Stimulated activated CD8-positive, alpha-beta memory T cell treated with anti-CD3 and anti-CD28 coated beads, Interleukin-4, amount 100 ng/mL, for 1 hour (primary cell): ENCODE measurements around the gene TBX15.

ENCODE experiments used
- DNase-seq, 2 donors: peaks; one replicate each; pipeline ENCODE4 v3.0.0-alpha.2; 2020; ENCODE audit warnings: low read depth in 2 of 2, low spot score in 1 of 2

TBX15 gene

DNA sequence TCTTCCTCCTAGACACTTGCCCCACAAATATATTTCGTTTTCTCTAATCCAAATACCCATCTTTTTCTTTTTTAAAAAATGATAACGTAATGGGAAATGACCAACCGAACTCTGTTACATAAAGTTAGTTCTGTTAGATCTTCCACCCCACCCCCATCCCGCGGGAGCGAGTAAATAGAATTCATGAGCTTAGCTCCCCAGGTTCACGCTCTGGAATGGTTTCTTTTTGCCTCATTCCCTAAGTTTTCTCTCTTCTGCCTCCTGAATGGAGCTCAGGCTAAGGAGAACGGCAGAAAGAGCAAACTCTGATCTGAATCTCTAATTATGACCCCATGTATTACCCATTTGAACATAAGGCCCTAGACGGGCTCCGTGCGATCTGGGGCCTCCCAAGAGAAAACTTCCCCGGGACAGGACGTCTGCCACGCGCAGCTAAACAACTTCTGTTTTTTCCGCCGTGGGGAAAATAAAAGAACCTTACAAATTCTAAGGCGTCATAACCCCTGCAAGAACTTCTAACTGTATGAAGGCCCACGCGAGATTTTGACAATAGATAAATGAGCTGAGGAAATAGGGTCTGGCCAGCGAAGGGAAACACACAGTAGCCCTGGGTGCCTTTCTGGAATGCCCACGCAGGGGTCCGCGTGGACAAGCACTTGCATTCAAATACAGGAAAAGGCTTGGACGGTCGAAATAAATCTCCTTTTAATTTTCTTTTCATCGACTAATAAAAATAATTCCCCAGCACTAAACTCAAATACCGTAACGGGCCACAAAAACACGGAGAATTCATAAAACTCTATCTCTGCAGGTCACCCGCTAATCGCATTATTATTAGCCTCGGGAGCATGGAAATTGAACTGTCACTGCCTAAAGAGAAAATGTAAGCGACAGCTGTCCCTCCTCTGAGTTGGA is 2.2 kb downstream of the TBX15 start:
- no peak for DNase-seq

GRCh38 chr1:118984722-118985639 is 3.2 kb downstream of the TBX15 start:
- no peak for DNase-seq

DNA sequence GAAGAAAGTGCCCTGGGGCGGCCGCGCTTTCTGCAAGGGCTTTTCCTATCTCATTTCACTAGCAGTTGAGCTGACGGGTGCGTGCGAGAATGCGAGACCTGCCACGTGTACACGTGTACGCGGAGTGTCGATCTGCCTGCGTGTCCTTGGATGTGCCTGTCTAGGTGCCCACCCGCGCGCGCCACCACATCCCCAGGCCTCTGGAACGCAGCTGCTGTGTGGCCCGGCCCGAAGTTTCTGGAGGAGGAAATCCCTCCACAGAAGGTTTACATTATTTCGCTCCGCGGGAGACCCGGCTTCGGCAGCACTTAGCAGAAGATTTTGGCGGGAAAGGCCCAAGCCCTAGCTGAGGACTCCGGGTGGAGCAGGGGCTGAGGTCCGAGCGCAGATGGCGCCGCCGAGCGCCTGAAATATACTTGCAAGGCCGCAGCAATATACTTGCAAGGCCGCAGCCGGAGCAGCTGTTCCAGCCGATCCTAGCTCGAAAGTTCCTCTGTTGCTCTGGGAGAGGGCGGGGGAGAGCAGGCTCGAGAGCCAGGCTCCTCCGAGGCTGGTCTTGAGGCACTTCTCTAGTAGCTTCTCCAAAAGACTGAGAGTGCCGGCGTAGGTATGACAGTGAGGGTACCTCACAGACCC is 3.9 kb downstream of the TBX15 start:
- DNase-seq: no peak

DNA sequence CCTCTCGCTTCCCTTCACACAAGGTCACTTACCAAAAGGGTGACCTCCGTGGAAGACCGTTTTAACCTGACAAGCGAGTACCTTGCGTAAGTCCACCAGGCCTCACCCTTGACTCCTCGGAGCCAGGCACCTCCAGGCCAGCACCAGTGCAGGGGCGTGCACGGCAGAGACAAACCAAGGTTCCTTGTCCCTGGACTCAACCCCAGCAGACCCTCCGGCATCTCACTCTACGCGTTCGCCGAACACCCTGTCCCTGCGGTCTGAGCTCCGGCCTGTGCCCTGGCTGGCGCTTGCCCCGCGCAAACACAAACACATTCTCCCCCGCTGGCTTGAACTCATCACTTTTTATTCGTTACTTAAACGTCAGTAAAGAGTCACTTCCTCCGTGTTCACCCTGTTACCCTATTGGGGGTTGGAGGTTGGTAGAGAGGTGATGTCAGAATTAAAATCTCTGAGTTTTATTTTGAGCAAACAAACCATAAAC is 4.5 kb downstream of the TBX15 start:
- no peak for DNase-seq

GRCh38 chr1:118982821-118983557 is 5.2 kb downstream of the TBX15 start:
- no peak for DNase-seq

- no peak for DNase-seq
Measured at GRCh38 chr1:118982266-118982665, 5.9 kb downstream of the TBX15 start.

DNA sequence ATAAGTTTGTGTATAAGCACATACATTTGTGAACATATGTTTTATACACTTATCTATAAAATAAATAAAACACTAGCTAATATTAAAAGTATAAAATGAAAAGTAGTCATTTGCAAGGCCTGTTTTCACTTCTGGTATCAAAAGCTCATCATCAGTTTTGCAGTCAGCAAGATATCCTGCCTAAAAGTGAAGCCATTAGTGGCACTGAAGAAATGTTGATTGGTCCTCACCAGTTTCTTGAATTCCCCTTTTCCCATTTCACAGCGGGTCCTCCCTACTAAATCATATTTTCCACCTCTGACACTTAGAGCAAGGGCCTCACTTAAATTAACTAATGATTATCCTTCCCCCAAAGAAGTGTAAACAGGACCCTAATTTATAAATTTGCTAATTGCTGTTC is 6.7 kb downstream of the TBX15 start:
- DNase-seq: no peak

DNA sequence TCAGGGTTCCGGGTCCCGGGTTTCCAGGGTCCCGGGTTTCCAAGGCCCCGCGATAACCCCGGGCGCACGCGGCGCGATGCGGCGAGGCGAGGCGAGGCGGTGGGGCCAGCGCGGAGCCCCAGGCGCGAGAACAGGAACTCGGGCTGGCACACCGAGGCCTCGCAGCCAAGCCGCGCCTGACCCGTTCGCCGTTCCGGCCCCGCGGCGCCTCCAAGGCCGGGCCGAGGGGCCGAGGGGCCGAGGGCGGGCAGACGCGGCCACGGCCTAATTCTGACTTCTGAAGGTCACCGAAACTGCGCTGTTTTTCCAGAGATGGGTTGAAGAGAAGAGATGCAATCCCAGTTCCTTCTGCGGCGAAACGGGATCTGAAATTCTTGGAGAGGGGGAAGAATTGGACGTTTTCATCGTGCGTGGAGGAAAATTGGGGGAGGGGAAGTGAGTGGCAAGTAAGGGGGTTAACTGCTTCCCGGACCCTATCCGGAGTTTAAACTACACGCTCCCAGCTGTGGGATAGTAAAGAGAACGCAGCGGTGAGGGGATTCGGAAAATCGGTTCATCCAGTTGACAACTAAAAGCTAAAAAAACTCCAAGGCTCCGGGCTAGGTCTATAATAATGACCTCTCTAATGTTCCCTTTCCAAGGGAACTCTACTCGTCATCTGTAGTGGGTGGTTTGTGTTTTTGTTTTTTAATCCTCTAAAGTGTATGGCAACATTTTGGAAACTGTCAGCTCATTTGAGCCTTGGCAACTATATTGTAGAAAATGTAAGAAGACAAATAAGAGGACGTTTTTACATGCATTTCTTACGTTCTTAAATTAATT is 8.2 kb downstream of the TBX15 start:
- DNase-seq: no peak

- DNase-seq: no peak
Measured at GRCh38 chr1:118978914-118979701, 9.0 kb downstream of the TBX15 start.

DNA sequence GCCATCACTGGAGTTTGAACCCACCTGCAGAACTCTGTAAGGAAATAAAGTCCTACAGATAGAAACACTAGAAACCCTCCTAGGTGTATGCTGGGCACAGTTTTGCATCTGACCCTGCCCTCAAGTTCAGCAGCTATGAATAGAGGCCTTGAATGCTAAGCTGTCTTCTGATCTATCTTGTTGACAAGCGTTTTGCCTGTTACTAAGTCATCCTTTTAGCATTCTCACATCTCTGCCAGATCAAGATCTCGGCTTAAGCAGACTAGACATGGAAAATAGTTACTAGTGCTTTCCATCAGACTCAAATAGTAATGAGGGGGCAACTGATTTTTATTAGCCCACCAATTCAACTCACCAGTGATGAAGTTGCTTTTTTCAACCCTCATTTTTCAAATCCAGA is 10.5 kb downstream of the TBX15 start:
- DNase-seq: no peak

GRCh38 chr1:118974661-118975060 is 13.5 kb downstream of the TBX15 start:
- no peak for DNase-seq

DNA sequence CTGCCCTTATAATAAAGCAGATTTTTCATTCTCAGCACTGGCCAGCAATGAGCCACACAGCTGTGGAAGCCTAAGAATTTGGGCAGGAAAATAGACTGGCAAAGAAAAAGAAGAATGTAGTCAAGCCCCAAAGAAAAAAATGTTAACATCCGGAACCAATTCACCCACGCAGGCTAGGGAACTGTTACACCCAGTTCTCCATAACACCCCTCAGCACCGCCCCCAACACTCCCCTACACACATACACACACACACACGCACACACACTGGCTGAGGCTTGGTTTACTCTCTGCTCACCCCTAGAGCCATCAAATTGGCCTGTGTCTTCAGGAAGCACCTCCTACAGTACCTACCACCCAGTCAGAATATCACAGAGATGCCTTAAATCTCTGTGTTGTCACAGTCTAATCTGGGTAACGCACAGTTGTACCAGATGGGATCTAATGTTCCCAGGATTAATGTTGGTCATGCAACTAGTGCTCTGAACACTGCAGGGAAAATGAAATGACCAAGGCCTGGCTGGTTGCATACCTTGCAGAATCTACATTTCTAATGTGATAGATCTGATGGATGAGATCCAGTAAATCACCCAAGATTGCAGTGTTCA is 14.5 kb downstream of the TBX15 start:
- no peak for DNase-seq

DNA sequence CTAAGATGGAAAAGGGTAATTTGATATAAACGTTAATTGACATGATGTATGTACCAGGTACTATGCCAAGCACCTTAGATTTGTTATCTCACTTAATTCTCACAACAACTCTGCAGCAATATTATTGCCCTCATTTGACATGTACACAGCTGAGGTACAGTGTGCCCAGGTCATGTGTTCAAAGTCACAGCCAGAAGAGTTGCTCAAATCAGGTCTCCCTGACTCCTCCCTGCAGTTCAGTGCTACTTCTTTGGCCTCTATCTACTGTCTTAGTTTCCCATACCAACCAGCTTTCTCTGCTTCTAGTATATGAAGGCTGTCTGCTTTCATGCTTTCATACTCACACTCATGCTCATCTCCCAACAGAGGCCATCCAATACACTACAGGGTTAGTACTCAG is 15.1 kb downstream of the TBX15 start:
- DNase-seq: no peak

- no peak for DNase-seq
Measured at GRCh38 chr1:118970451-118970850, 17.7 kb downstream of the TBX15 start.

DNA sequence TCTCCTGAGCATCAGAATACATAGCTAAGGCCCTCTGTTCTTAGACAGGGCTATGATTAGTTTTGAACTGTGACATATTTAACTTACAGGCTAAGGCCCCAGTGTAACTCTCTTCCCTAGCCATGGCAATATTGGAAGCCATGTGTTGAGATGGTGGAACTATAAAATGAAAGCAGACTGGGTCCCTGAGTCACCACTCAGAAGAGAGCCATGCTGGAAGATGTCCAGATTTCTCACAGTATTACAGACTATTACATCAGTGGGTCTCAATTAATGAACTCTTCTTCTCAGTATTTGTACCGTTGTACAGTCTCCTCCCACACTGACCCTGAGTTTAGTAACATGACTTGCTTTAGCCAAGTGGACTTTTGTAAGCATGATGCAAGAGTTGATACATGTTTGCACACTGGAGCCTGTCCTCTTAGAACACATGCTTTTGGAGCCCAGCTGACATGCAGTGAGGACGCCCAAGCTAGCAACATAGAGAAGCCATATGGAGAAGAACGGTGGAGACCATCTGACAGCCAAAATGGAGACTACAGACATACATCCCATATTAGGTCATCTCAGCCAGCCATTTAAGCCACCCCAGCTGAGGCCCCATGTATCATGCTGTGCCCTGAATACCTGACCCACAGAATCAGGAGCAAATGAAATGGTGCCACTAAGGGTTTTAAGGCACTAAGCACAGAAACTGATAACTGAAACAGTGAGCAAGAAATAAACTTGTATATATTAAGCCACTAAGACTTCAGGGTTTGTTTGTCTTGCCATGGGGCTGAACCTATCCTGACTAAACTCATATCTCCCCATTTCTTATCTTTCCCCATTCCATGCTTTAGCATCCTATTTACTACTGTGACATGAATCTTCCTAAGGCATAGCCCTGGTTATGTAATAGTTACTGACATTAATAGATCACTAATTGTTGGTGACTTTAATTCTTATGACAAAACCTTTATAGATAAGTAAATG is 24.4 kb downstream of the TBX15 start:
- no peak for DNase-seq

DNA sequence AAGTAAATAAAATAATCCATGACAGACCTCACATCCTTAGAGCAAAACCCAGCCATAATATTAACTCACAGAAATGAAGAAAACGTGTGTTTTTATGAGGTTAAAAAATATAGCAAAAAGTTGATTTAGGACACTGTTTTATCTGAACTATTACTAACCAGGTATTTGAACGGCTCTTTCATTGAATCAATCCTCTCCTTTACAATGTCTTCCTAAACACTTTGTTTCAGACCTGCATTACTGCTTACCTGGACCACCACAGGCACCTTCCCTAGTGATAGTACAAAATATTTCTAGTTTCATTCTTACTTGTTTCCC is 25.0 kb downstream of the TBX15 start:
- no peak for DNase-seq

GRCh38 chr1:118961156-118961555 is 27.0 kb downstream of the TBX15 start:
- DNase-seq: no peak
